NCI-H1694 (cell line): ENCODE data around the gene GNA12.
A peak's percentile ranks its signal among the peaks of the same experiment; 100 is the strongest.
"Not testable (repeated sequence)": the region's sequence is repeated elsewhere in the genome, so short reads cannot be mapped to it uniquely, and the experiment has no call there.

ENCODE experiments used
- DNase-seq: peaks from one replicate; lab custom pipeline; 2025; lab: John Stamatoyannopoulos, UW

The GNA12 gene

GRCh38 chr7:2691011-2691707 lies 152.9 kb downstream of the GNA12 start:
- no peak for DNase-seq

GRCh38 chr7:2689951-2690705 lies 154.0 kb downstream of the GNA12 start:
- DNase-seq = no peak

GRCh38 chr7:2689343-2689847 lies 154.7 kb downstream of the GNA12 start:
- no peak for DNase-seq

GRCh38 chr7:2688409-2689342 lies 155.4 kb downstream of the GNA12 start:
- DNase-seq = no peak

- no peak for DNase-seq
These were observed 156.2 kb downstream of the GNA12 start, which contains the start of gene AMZ1 for GRCh38 chr7:2687881-2688318. AMZ1 (plus strand) TSS chr7:2688202; CDS start chr7:2700452, 12,250 bp downstream.

- DNase-seq = no peak
These were observed 156.7 kb downstream of the GNA12 start for GRCh38 chr7:2687338-2687869.

- DNase-seq = no peak
These were observed 158.0 kb downstream of the GNA12 start for GRCh38 chr7:2686101-2686500.

GRCh38 chr7:2684501-2684900 lies 159.6 kb downstream of the GNA12 start:
- DNase-seq = no peak

- DNase-seq = no peak
These were observed 161.9 kb downstream of the GNA12 start for GRCh38 chr7:2681929-2682799.

GRCh38 chr7:2680792-2681490 lies 163.2 kb downstream of the GNA12 start:
- DNase-seq = peak; percentile 58

- DNase-seq = no peak
These were observed 163.9 kb downstream of the GNA12 start for GRCh38 chr7:2680256-2680655.

GRCh38 chr7:2679135-2680127 lies 164.7 kb downstream of the GNA12 start:
- DNase-seq = not testable (repeated sequence)

GRCh38 chr7:2678454-2678853 lies 165.7 kb downstream of the GNA12 start:
- not testable (repeated sequence) for DNase-seq
